AG20443 (cell line): ENCODE results near the gene TASOR2.

ENCODE experiments used
- DNase-seq: peaks from one replicate; pipeline ENCODE4 v3.0.0; 2012; ENCODE audit warnings: low spot score, mixed read lengths

Gene TASOR2

GRCh38 chr10:5684971-5685763, 529 bp downstream of the TASOR2 start:
- peak; percentile 66 for DNase-seq

- no peak for DNase-seq
Measured at GRCh38 chr10:5685764-5686240, 1.2 kb downstream of the TASOR2 start.

GRCh38 chr10:5688587-5688986, 3.9 kb downstream of the TASOR2 start:
- no peak for DNase-seq

GRCh38 chr10:5691786-5692185, 7.1 kb downstream of the TASOR2 start:
- DNase-seq, result no peak

- DNase-seq, result peak; percentile 52
Measured at GRCh38 chr10:5692461-5693358, 8.1 kb downstream of the TASOR2 start.

- DNase-seq, result no peak
Measured at GRCh38 chr10:5694573-5694972, 9.9 kb downstream of the TASOR2 start.

GRCh38 chr10:5697342-5697741, 12.7 kb downstream of the TASOR2 start:
- DNase-seq, result no peak

GRCh38 chr10:5698062-5698461, 13.4 kb downstream of the TASOR2 start:
- no peak for DNase-seq

GRCh38 chr10:5708356-5708755, 23.7 kb downstream of the TASOR2 start:
- DNase-seq, result no peak

- DNase-seq, result no peak
Measured at GRCh38 chr10:5709865-5710264, 25.2 kb downstream of the TASOR2 start.

- DNase-seq, result no peak
Measured at GRCh38 chr10:5710859-5711258, 26.2 kb downstream of the TASOR2 start.

GRCh38 chr10:5711642-5712041, 27.0 kb downstream of the TASOR2 start:
- no peak for DNase-seq

GRCh38 chr10:5719546-5719945, 34.9 kb downstream of the TASOR2 start:
- DNase-seq, result no peak

GRCh38 chr10:5720182-5720581, 35.5 kb downstream of the TASOR2 start:
- DNase-seq, result no peak

GRCh38 chr10:5723692-5724091, 39.1 kb downstream of the TASOR2 start:
- no peak for DNase-seq

GRCh38 chr10:5730766-5731165, 46.1 kb downstream of the TASOR2 start:
- DNase-seq, result no peak

GRCh38 chr10:5731559-5731958, 46.9 kb downstream of the TASOR2 start:
- DNase-seq, result no peak

- no peak for DNase-seq
Measured at GRCh38 chr10:5732141-5732540, 47.5 kb downstream of the TASOR2 start.
